GM12878 (cell line): Measurements from ENCODE around the gene MR1. TPM values are rescaled to one million over a fixed set of nuclear protein-coding genes. Genes with fewer than 3 reads are reported as not detected.

Source experiments
- ATAC-seq: fragments of 200-7000 bp; cut with Tn5 transposase; 3 replicates; pipeline ENCODE4 v1.9.1; 2020; ENCODE audit warnings: mild to moderate bottlenecking, moderate library complexity
- BruUV-seq: library from RNA; stranded (reverse); fragments of 400-500 nt; replicated peaks from 2 replicates; lab custom pipeline; 2021; lab: Mats Ljungman, UMichigan
- CTCF ChIA-PET: fragments of 300-600 bp; sonication (Branson Sonifier 250); formaldehyde crosslinking; extraction: SDS; loops from one replicate; lab custom pipeline; 2021; ENCODE audit warnings: inconsistent platforms; lab: Yijun Ruan, JAX
- POLR2A ChIA-PET: fragments of 350-600 bp; formaldehyde crosslinking; extraction: SDS; loops from one replicate; lab custom pipeline; 2021; ENCODE audit warnings: inconsistent platforms; lab: Charles Lee
- RAD21 ChIA-PET: fragments of 300-600 bp; sonication (Branson Sonifier 250); formaldehyde crosslinking; loops from one replicate; lab custom pipeline; 2023; ENCODE audit warnings: antibody characterized with exemption; ENCODE audit not compliant: unreplicated experiment; lab: Charles Lee
- SMC1A ChIA-PET: fragments of 300-600 bp; sonication (Branson Sonifier 250); formaldehyde crosslinking; loops from one replicate; lab custom pipeline; 2023; ENCODE audit not compliant: unreplicated experiment, uncharacterized antibody; lab: Charles Lee
- DNase-seq: peaks from one replicate; pipeline ENCODE4 v3.0.0-alpha.2; 2011; ENCODE audit warnings: low read depth, low spot score
- FAIRE-seq: peaks from 3 replicates; lab custom pipeline; 2011; peaks lifted over from hg19 to GRCh38; lab: Jason Lieb, UNC
- H2AFZ ChIP-seq: 2 replicates; pipeline ENCODE4 v1.6.0; 2011; ENCODE audit warnings: low read depth, low read length, control low read depth; ENCODE audit not compliant: control insufficient read depth
- H3K27ac ChIP-seq: 2 replicates; pipeline ENCODE4 v1.5.1; 2011; ENCODE audit warnings: control low read depth; ENCODE audit not compliant: control insufficient read depth, insufficient read depth
- H3K27me3 ChIP-seq, 2 experiments: replicated peaks in 1 of 2; 2 replicates each; pipeline versions ENCODE4 v1.6.0 to v1.6.1; 2011; ENCODE audit warnings: low read length in 1 of 2; ENCODE audit not compliant: control insufficient read depth in 2 of 2, insufficient read depth in 2 of 2
- H3K36me3 ChIP-seq, 2 experiments: 2 replicates each; pipeline ENCODE4 v1.5.1; 2011; ENCODE audit warnings: low read length in 1 of 2; ENCODE audit not compliant: control insufficient read depth in 2 of 2, insufficient read depth in 2 of 2
- H3K4me1 ChIP-seq: 2 replicates; pipeline ENCODE4 v1.6.1; 2011; ENCODE audit warnings: mild to moderate bottlenecking, low read length, moderate library complexity, mixed read lengths; ENCODE audit not compliant: control insufficient read depth, insufficient read depth
- H3K4me2 ChIP-seq: 2 replicates; pipeline ENCODE4 v1.6.0; 2011; ENCODE audit warnings: control low read depth; ENCODE audit not compliant: control insufficient read depth, insufficient read depth
- H3K4me3 ChIP-seq: fragments of 200-600 bp; sonication (generic); 2 replicates; pipeline ENCODE4 v1.5.1; 2016
- H3K79me2 ChIP-seq: 2 replicates; pipeline ENCODE4 v1.6.0; 2011; ENCODE audit warnings: low read length; ENCODE audit not compliant: control insufficient read depth, insufficient read depth
- H3K9ac ChIP-seq: 2 replicates; pipeline ENCODE4 v1.8.0; 2011; ENCODE audit warnings: low read length, control low read depth, mixed read lengths; ENCODE audit not compliant: control insufficient read depth, insufficient read depth
- H3K9me3 ChIP-seq: replicated peaks from 3 replicates; pipeline ENCODE4 v1.5.1; 2011; ENCODE audit warnings: mild to moderate bottlenecking, low read length; ENCODE audit not compliant: control insufficient read depth, insufficient read depth
- H4K20me1 ChIP-seq: 2 replicates; pipeline ENCODE4 v1.6.0; 2011; ENCODE audit not compliant: control insufficient read depth, insufficient read depth
- ESRRA ChIP-seq: IDR thresholded peaks from 2 replicates; pipeline ENCODE4 v1.6.1; 2012; ENCODE audit warnings: mild to moderate bottlenecking, low read length, improper control_type of control experiment
- IRF5 ChIP-seq: fragments of 450-650 bp; IDR thresholded peaks from 2 replicates; pipeline ENCODE4 v1.6.1; 2017; ENCODE audit warnings: borderline replicate concordance
- JUND ChIP-seq: IDR thresholded peaks from 2 replicates; pipeline ENCODE4 v1.6.1; 2012; ENCODE audit warnings: low read depth, mild to moderate bottlenecking, low read length, improper control_type of control experiment, moderate library complexity
- NR2F1 ChIP-seq: fragments of 450-650 bp; conservative IDR thresholded peaks from 2 replicates; pipeline ENCODE4 v1.6.1; 2017; ENCODE audit warnings: mild to moderate bottlenecking
- PBX3 ChIP-seq: IDR thresholded peaks from 2 replicates; pipeline ENCODE4 v1.6.1; 2011; ENCODE audit warnings: mild to moderate bottlenecking, low read depth, low read length, moderate library complexity; ENCODE audit not compliant: insufficient replicate concordance
- PML ChIP-seq: IDR thresholded peaks from 2 replicates; pipeline ENCODE4 v1.6.1; 2012; ENCODE audit warnings: low read length, inconsistent platforms
- RB1 ChIP-seq: fragments of 450-650 bp; formaldehyde crosslinking; IDR thresholded peaks from 2 replicates; pipeline ENCODE4 v1.6.1; 2017; ENCODE audit warnings: mild to moderate bottlenecking, borderline replicate concordance
- TCF7 ChIP-seq: IDR thresholded peaks from 2 replicates; pipeline ENCODE4 v1.6.1; 2014; ENCODE audit warnings: antibody characterized with exemption, borderline replicate concordance
- ZNF217 ChIP-seq: fragments of 450-650 bp; IDR thresholded peaks from 2 replicates; pipeline ENCODE4 v1.6.1; 2017; ENCODE audit warnings: antibody characterized with exemption, mild to moderate bottlenecking
- ZSCAN29 ChIP-seq: fragments of 450-650 bp; IDR thresholded peaks from 2 replicates; pipeline ENCODE4 v1.6.1; 2017; ENCODE audit warnings: mild to moderate bottlenecking, moderate library complexity
- WGBS: methylation state at CpG from one replicate; pipeline ENCODE4 v1.1.6; 2016; ENCODE audit warnings: low lambda C conversion rate; ENCODE audit not compliant: insufficient replicate concordance, insufficient coverage; ENCODE audit errors: missing lambda C conversion rate; 5-methylcytosine and 5-hydroxymethylcytosine counted together
- in situ Hi-C: fragments of 300-500 bp; cut with MboI; formaldehyde crosslinking; loops from 9 replicates; pipeline ENCODE4 v1.14.3; 2018; ENCODE audit warnings: mixed read lengths
- intact Hi-C: fragments of 100-400 bp; cut with micrococcal nuclease; formaldehyde crosslinking; loops from one replicate; pipeline ENCODE4 v1.14.2; 2022; ENCODE audit not compliant: unreplicated experiment
- polyA plus RNA-seq, 11 experiments: library from polyadenylated mRNA; depleted of rRNA in 4 of 11; unstranded in 6 of 11; stranded (reverse) in 5 of 11; fragments of >200 nt; fragmentation: Nextera tagmentation in 4 of 11; fragmentation: Illumina TruSeq in 1 of 11; extraction: Ambion mirVana in 4 of 11; extraction: Trizol in 1 of 11; gene quantifications; 1 replicate in 1 of 11; 2 replicates in 10 of 11; pipeline versions ENCODE4 v1.2.1 to v1.2.3, GENCODE V29; 2011 to 2016; ENCODE audit warnings: inconsistent platforms in 2 of 11, missing spikeins in 2 of 11, low read depth in 1 of 11
- total RNA-seq, 4 experiments: library from RNA; depleted of rRNA in 3 of 4; stranded (reverse); fragments of >200 nt in 3 of 4; fragmentation: Illumina TruSeq in 1 of 4; extraction: Trizol in 1 of 4; gene quantifications; 2 replicates each; pipeline versions ENCODE4 v1.2.1 to v1.2.3, GENCODE V29; 2013 to 2021

Gene MR1
- total and polyA plus RNA-seq, 10 of the 15 experiments (the other 5 are each of a cell fraction or from before 2014, with no cell fraction given) = 24.7 to 65.9 (median 30.9) TPM

GRCh38 chr1:181107711-181108110 is 73.9 kb downstream of the MR1 start:
- in situ Hi-C loops = no loop called here
- DNase-seq = no peak
- H2AFZ ChIP-seq = no peak overlapping the region
- no peak overlapping the region for H3K4me3 ChIP-seq
- no peak overlapping the region for H3K4me2 ChIP-seq
- H3K79me2 ChIP-seq = peaks cover 1% of the 10 kb centered on the region
- H3K27me3 ChIP-seq = no peaks in the 10 kb centered on the region
- intact Hi-C loops = no loop called here
- no peak overlapping the region for H3K9ac ChIP-seq
- H3K27ac ChIP-seq = no peak overlapping the region
- no peaks in the 10 kb centered on the region for H3K36me3 ChIP-seq
- SMC1A ChIA-PET = interaction anchor here (1.1 to 39.2 kb wide), 5 partner anchors 10 to 33 kb away, joined by 5 to 1399 read pairs (median 8); no protein-coding TSS in a partner anchor
- POLR2A ChIA-PET = interaction anchor here (0.9 to 16.3 kb wide), 5 partner anchors 9 to 44 kb away, joined by 3 to 256 read pairs (median 24); partner anchors contain the start of gene IER5
- ATAC-seq = no peak
- peaks cover 23% of the 10 kb centered on the region for H3K4me1 ChIP-seq
- TF ChIP-seq ZNF217 (no peak), RB1 (no peak), ZSCAN29 (no peak)
- no peaks in the 10 kb centered on the region for H3K9me3 ChIP-seq
- CTCF ChIA-PET = interaction anchor here (1.0 to 38.4 kb wide), 6 partner anchors 8 to 226 kb away, joined by 3 to 1067 read pairs (median 10); no protein-coding TSS in a partner anchor
- BruUV-seq = no TSS peak
- no peaks in the 10 kb centered on the region for H4K20me1 ChIP-seq
- 25% methylated on average over 2 of the region's 2 CpGs for WGBS
- FAIRE-seq = no peak
- RAD21 ChIA-PET = interaction anchor here (1.0 to 26.9 kb wide), 3 partner anchors 16 to 71 kb away, joined by 3 to 966 read pairs (median 3); no protein-coding TSS in a partner anchor

GRCh38 chr1:181108304-181108867 is 74.6 kb downstream of the MR1 start:
- CTCF ChIA-PET = interaction anchor here (1.4 to 38.4 kb wide), 3 partner anchors 17 to 227 kb away, joined by 6 to 1067 read pairs (median 15); no protein-coding TSS in a partner anchor
- Histone ChIP-seq H3K4me2 (no peak overlapping the region), H3K9me3 (no peaks in the 10 kb centered on the region), H3K27me3 (no peaks in the 10 kb centered on the region), H3K4me3 (no peak overlapping the region), H3K4me1 (peaks cover 21% of the 10 kb centered on the region), H3K27ac (no peak overlapping the region), H2AFZ (no peak overlapping the region), H4K20me1 (no peaks in the 10 kb centered on the region), H3K9ac (no peak overlapping the region), H3K79me2 (peaks cover 1% of the 10 kb centered on the region), H3K36me3 (no peaks in the 10 kb centered on the region)
- BruUV-seq = no TSS peak
- in situ Hi-C loops (no loop called here), intact Hi-C loops (no loop called here)
- no peak for DNase-seq
- ATAC-seq = no peak
- RAD21 ChIA-PET = interaction anchor here (1.0 to 26.9 kb wide), 3 partner anchors 27 to 71 kb away, joined by 3 to 966 read pairs (median 3); no protein-coding TSS in a partner anchor
- POLR2A ChIA-PET = interaction anchor here (0.9 to 16.3 kb wide), 2 partner anchors 14 to 21 kb away, joined by 3 to 256 read pairs; no protein-coding TSS in a partner anchor
- 76% methylated on average over 7 of the region's 7 CpGs for WGBS
- no peak for FAIRE-seq
- SMC1A ChIA-PET = interaction anchor here (1.1 to 39.2 kb wide), 4 partner anchors 9 to 32 kb away, joined by 5 to 1399 read pairs (median 6); no protein-coding TSS in a partner anchor
- TF ChIP-seq ESRRA (no peak), PML (no peak), IRF5 (no peak), TCF7 (no peak), NR2F1 (no peak), PBX3 (no peak), JUND (no peak)
